GM23248 (cell line): Measurements from ENCODE around the gene SMIM10L2A.

Experiments
- EZH2 ChIP-seq: fragments of 200-600 bp; sonication (generic); IDR thresholded peaks from 2 replicates; pipeline ENCODE4 v1.6.1; 2018; ENCODE audit warnings: antibody characterized with exemption, mild to moderate bottlenecking; ENCODE audit not compliant: insufficient read depth, poor library complexity, severe bottlenecking
- EZH2phosphoT487 ChIP-seq: fragments of 200-600 bp; sonication (generic); IDR thresholded peaks from 2 replicates; pipeline ENCODE4 v1.6.1; 2018; ENCODE audit warnings: antibody characterized with exemption, moderate library complexity, mild to moderate bottlenecking, low read depth; ENCODE audit not compliant: insufficient read depth

DNA sequence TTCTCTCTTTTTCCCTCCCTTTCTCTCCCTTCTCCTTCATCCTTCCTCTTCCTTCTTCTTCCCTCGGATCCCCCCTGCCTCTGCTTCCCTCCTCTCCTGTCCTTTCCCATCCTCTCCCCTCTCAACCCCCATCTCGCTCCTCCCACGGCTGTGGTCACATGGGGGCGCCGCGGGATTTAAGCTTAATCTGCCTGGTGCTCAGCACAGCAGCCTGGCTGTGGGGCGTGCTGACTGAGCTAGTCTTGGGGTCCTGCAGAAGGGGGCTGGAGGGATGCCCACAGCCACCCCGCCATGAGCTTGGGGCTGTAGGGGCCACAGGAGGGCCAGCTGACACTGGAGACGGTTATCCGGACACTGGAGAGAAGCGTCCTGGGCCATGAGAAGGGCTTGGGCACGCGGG is 10.7 kb downstream of the SMIM10L2A start:
- no peak for TF ChIP-seq EZH2
- TF ChIP-seq EZH2phosphoT487 = no peak
